Stimulated activated CD8-positive, alpha-beta memory T cell treated with anti-CD3 and anti-CD28 coated beads, Interleukin-4, amount 100 ng/mL, for 48 hours (primary cell): Measurements from ENCODE around the gene SLC24A3.

ENCODE experiments used
- DNase-seq: peaks from one replicate; pipeline ENCODE4 v3.0.0-alpha.2; 2020

Gene SLC24A3

DNA sequence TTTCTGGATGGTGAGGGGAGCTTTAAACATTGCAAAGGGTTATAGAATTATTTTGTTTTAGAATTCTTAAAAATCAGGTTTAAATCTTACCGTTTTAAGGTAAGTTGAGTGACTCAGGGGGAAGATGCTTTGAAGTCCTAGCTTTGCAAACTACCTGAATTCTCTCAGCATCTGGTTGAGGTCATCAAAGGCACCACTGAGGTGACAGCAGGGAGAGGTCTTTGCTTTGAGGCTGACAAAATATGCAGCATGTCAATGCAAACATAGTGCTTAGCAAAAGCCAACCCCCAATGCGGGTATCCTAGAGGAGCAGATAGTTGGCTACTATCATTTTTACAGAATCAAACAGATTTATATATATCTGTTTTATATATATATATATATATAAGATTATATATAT is 219.5 kb downstream of the SLC24A3 start:
- DNase-seq = no peak

DNA sequence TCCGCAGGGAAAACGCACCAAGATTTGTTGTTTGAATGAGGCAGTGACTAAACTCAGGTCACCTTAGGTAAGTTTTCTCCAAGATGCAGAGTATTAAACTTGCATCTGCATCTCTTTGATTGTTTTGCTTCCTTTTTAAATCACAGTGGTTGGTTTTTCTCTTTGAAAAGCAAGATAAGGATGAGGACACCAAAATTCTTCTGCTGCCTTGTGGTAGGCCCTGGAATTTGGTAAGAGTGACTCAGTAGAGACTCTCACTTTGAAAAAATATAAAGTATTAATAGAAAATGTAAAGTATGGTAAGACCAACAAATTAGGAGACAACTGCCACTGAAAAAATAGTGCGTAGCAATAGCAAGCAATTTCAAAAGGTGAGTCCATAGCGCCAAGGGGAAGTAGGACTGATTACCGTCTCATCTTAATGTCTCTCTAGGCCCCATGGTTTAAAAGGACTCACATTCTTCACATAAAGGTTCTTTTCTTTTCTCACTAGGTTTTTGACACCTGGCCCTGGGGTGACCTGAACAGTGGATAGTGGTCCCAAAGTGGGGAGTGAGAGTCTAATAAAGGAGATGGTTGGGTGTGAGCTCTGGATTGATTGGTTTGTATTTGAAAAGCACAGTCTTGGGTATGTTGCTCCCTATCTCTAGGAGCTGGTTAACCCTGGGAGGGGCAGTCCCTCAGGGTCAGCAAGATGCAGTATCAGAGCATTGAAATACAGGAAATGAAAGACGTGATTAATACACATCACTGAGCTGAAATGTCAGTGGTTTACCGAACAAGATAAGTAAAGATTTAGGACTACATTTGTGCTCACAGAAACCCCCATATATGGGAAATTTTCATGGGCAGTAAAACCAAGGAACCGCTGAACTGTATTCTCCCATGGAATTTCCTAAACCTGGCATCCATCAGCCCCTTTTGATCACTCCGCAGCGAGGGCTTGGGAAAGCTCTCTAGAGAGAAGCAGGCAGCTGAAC is 221.2 kb downstream of the SLC24A3 start:
- DNase-seq = no peak

DNA sequence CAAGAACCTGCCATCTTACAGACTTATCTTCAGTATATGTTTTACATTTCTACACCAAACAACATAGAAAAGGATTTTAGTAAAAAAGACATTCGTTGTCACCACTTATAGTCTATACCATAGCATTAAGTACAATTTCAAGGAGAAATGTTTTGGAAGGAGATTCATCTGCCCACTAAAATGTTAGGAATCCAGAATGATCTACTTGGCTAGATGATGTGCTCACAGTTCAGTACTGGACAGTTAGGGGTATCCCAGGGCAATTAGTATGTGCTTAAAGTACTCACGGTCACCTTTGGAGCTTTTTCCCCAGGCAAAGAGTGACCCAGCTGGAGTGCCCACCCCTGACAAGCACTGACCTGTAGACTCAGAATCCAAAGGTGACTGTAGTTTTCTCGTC is 222.9 kb downstream of the SLC24A3 start:
- no peak for DNase-seq

DNA sequence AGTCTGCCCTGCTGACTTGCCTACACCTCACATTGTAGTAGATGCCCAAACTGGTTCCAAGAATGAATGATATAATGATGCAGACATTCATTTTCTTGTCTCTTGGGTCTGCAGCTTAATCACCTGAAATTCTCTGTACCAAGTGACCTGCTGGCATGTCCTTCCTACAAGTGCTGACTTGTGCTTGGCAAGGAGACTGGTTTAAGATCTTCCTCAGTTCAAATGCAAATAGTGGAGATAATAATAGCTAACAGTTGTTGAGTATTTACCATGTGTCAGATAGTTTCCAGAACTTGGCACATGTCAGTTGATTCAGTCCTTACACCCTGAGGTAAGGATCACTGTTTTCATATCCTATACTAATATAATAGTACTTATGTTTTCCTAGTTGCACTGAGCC is 223.4 kb downstream of the SLC24A3 start:
- DNase-seq = no peak

DNA sequence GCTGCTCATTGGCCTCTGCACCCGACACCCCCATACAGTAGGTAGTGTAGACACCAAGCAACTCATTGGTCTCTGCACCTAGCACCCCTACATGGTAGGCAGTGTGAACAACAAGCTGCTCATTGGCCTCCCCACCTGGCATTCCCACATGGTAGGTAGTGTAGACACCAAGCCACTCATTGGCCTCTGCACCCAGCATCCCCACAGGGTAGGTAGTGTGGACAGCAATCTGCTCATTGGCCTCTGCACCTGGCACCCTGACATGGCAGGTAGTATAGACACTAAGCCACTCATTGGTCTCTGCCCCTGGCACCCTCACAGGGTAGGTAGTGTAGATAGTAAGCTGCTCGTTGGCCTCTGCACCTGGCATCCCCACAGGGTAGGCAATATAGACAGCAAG is 226.0 kb downstream of the SLC24A3 start:
- DNase-seq = no peak

DNA sequence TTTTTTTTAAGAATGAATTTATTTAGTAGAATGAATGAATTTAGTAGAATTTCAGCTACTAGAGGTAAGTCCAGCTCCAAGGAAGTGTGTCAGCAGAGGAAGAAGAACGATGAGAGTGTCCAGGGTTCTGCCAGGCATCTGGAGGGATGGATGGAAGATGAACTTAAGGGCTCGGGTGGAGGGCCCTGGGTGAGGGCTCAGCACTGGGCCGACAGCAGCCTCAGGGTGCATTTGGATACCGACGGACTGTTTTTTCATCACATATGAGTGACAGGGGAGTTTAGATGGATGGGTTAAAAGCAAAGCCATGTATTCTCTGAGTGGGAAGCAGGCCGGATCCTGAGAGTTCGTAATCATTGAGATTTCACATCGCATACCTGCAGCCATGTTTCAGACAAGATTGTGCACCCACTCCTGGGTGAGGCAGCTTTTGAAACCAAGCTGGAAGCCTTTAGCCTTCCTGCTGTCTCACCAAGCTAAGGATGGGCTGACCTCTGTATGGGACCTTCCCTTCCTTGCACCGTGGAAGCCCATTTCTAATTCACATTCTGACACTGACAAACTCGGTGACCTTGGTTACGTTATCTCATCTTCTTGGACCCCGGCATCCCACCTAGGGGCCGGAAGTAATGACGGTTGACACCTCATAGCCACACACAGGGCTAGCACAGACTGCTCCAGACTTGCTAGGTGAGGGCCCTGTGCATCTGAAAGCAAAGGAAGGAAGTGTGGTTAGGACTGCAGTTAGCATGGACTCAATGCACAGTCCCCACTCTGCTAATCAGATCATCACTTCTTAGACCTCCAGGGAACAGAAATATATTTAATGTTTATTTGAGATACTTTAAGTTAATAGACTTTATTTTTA is 228.5 kb downstream of the SLC24A3 start:
- no peak for DNase-seq

DNA sequence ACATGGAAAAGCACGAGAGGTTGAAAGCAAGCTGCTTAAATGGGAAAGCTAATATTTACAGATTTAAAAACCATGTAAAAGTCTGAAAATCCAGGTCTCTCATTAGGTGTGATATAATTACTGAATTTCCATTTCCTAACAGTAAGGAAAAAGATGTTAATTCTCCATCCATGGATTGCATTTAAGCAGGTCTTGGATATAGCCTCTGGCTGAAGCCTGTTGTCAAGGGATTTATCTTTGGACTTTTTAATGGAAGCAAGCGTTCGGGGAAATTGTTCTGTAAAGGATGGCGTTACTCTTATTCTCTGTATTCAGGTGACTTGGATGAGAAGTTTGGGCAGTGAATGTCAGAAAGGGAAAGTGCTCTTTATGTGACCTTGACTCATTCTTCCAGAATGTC is 233.8 kb downstream of the SLC24A3 start:
- no peak for DNase-seq

DNA sequence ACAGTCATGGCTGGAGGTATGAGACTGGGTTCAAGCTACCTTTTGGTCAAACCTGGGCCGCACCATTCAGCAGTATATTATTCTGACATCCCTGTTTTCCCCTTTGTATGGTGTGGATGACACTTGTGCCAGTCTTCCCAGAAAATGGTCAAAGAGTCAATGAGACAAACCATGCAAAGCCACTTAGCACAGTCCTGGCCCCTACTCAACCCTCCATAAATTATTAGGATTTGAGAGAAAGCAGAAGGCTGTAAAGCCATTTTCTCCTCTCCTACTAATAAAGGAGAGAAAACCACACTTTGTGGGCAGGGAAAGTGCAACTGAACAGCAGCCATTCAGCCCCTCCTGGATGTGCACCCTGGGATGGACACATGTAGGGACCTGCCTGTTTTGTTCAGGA is 236.2 kb downstream of the SLC24A3 start:
- DNase-seq = no peak

DNA sequence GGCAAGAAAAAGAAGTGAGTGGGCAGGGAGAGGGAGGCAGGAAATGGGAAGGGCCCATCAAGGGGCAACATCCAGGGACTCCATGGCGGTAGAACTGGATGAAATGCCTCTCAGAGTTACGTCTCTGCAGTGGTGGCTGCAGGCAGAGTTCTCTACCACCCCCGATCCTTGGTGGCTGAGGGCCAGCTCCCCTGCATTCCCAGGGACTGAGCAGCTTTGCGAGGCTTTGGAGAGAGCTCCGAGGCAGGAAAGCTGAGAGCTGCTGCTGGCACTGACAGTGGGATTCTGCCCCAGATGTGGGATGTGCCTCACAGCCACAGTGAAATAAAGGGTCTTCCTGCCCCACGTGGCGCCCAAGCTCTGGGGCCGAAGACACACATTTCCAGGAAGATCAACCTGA is 236.6 kb downstream of the SLC24A3 start:
- no peak for DNase-seq

DNA sequence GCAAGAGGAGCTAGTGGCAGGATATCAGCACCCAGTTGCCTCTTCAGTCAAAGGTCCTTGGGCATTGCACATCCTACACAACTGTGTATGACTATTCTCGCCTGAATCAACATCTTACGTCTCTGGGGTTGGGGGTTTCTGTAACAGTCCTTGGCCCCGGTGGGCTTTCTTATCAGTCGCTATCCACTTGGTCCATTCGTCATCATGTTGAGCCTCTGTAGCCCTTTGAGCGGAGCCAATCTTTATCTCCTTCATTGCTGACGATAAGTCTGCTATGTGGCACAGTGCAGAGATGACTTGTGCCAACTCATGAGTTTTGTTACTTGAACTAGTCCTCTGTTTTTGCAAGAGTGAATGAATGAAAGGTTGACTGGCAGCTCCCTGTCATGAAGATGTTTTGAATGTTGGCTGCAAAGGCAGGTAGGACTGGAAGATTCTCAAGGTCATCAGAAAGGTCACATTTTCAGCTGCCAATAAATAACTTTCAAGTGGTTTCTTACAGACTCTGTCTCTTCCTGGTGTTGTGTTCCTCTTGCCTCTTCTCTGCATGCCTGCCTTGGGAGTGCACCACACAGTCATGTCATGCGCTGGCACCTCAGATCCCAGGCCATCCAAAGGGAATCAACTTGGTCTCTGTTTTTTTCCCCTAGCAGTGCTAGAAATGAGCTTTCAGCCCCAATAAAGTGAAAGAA is 238.9 kb downstream of the SLC24A3 start:
- no peak for DNase-seq

DNA sequence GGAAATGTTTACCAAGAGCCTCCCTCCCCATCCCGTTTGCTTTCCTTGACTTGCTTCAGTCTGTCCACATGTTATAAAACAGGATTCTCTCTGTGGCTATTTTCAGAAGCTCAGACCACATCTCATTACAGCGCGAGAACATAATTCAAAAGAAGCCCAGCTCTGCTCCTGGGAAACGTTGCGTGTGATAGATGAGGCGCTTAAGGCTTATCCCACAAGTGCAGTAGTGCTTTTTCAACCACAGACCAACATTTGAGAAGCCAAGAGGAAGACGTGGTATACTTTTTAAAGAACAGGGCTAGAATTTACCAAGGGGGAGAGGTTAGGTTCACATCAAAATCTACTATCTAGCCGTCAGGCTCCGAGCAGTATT is 239.5 kb downstream of the SLC24A3 start:
- DNase-seq = no peak

DNA sequence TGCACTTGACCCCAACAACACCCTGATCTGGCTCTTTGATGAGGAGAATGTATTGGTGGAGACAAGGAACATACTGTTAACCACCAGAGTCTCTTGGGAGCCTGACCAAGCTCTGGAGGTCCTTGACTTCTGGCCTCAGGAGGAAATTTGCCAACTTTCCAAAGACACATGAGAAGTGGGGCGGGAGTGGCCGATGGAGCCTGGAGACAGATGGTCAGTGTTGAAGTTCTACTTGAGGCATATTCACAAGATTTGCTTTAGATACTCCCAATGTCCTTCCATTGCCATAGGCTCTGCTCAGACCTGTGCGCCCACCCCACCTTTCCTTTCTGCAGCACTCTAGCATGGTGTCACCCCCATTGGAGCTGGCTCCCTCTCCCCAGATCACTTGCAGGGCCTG is 241.0 kb downstream of the SLC24A3 start:
- no peak for DNase-seq

DNA sequence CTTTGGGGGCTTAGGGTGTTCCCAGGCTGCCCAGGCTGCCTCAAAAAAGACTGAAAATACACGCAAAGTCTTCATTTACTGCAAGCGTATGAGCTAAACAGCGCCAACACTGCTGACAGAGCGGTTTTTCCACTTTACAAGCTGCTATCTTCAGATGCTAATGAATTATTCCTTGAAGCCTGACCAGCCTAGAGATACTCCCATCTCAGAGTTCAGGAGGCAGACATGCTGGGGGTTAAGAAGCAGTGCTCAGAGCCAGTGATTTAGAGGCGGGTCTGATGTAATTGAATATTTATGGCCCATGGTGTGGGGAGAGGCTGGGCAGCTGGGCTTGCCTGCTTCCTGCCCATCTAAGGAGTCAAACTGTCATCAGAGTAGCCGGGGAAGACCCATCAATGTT is 241.4 kb downstream of the SLC24A3 start:
- DNase-seq = no peak

DNA sequence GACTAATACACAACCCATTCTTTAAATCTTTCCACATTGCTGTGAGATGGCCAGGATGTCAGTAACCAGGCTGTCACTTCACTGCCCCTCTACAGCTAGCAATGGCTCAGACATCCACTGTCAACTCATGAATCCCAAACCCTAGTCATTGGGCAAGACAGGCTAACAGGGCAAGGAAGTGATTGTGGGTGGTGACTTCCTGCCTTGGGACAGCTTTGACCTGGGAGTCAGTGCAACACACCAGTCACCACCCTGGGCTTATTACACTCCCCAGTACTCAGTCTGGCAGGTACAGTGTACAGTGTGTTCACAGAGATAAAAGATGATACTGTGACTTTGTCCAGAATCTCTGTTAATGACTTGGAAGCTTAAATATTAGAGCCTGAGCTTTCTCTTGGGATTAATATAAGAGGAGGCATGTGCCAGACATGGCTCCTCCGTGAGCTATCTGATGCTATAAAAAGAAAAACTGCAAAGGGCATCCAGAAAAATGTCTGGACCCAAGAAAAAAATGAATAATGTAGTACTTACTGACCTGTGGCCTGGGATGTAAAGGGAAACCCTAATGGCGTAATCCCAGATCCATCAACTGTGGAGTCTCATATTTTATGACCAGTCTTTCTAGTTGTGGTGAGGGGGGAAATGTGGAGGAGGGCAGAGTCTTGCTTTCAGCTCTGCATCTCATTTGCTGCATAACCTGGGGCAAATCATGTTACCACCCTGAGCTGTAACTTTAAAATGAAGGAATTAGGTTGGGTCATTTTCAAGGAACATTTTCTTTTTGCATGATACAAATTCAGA is 244.4 kb downstream of the SLC24A3 start:
- DNase-seq = no peak

DNA sequence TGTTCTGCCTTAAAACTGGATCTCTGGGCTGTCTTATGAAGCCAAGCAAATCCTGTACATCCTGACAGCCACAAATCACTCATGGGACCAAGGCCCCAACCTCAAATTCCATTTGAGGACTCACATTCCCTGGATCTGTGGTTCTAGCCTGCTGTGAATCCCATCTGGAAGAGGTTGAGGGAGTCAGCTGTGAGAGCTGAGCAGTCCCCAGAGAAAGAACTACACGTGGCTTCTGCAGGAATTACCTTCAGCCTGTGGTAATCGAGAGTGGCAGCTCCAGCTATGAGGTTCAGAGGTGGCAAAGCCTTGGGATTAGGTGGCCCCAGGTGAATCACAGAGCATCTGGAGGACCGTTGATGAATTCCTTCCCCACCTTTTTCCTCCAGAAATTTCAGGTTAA is 245.2 kb downstream of the SLC24A3 start:
- no peak for DNase-seq

DNA sequence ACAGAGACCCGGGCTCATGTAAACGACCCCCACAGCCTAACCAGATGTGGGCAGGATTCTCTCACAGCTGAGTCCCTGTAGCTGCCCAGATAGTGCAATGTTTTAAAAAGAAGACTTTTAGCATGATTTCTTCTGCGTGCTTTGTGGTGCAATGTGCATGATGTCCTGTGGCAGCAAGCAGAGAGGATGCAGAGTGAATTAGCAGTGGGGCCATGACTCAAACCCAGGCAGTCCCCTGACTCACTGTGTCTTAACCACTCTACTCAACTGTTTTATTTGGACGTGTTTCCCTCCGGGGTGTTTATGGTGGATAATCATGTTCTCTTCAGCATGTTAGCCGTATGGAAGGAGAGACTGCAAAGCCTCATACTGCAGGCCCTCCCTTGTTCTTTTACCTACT is 247.9 kb downstream of the SLC24A3 start:
- DNase-seq = no peak

DNA sequence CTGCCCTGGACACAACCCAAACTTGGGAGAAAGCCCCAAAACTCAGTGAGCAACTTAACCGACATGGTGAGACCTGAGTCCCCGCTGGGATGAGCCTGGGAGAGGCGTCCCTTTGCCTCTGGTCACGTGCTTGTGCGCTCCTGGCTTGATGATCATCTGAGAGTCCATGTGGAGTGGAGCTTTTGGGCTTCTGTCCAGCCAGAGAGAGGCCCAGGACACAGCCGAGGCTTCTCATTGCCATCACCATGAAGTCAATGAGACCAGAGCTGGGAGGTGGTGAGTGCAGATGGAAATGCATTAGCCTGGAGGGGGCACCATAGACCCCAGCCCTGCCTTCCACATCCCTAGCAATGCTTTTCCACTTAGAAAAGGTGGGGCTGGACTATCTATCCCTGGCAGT is 250.0 kb downstream of the SLC24A3 start:
- no peak for DNase-seq

DNA sequence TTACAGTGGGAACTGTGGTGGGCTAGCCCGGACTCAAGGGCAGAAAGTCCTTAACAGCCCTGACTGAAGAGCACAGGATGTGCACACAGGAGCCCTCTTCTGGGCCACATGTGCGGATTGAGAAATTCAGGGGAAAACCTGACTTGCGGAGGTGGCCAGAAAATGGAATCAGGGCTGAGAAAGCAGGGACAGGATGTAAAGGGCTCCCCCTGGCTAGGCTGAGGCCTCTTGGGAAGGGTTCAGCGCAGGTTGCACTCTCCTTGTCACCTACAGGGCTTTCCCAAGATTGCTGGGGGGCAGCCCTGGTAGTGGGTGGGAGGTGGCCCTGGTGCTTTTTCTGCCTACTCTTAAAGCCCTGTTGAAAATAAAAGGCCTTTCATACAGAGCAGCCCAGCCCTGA is 251.2 kb downstream of the SLC24A3 start:
- DNase-seq = no peak

DNA sequence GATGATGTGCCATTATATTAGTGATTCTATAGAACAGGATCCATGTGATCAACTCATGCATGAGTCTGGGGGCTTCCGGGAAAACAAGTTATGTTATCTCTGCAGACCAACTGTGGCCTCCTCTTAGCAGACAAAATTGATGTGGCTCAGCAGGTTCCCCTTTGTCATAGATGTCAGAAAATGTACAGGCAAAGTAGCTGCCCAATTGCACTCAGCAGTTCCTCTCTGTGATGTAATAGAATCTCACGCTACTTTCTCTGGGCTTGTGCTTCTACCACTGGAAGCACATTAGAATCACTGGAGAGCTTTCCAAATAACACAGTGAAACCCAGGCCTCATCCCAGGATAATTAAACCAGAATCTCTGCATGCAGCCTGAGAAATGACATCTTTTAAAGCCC is 253.1 kb downstream of the SLC24A3 start:
- no peak for DNase-seq

DNA sequence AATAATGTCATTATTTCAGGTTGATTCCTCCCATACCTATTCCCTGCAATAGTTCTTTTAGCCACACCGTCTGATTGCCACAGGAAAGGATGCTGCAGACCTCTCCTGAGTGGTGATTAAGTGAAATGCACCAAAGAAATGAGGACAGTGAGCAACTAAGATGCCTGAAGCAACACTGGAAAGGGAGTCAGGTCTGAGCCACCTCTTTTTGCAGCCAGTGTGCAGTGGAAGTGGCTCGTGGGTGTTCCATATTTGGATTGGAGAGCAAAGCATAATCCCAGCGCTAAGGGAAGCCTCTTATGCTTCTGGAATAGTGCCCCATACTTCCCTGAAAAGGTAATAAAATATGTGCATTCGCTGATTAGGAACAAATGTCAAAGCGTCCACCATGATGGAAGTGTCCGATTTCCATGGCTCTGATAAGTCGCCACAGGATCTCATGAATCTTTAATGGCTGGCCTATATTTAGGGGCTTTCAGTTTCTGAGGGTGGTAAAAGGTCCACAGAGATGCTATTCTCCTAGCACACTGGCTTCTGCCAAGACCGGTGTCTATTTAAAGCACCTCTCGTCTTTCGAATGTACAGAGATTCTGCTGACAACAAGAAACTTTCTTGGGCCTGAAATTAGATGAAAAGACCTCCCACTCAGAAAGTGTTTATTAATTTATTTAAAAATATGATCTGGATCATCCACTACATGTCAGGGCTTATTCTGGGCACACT is 253.9 kb downstream of the SLC24A3 start:
- no peak for DNase-seq

DNA sequence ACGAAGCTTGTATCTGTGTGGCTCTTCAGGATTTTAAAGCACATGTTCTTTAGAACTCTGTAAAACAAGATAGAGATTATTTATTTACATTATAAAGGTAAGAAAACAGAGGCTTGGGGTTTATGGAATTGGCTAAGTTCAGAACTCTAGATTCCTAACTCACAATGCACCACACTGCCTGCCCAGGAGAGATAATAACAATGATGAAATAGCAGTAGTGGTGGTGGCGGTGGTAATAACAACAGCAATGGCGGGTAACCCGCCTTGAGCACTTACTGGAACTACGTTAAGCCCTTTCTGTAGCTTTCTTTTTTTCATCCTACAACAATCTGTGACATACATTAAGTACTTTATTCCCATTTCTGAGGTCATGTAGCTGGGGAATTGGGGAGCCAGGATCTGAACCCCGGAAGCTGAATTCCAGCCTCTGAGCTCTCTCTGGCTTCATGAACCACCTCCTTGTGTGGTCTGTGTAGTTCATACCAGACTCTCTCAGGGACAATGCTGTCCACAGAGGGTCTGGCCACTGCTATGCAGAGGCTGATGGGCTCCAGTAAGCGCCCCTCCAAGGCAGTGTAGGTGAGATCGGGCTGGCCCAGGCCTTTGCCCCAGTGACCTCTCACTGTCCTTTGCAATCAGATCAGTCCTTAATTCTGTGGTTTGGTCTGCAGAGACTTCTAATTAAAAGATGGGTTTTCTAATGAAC is 260.9 kb downstream of the SLC24A3 start:
- no peak for DNase-seq
